Left renal pelvis (tissue), 4 donors: ENCODE results near the gene GARNL3. TPM values are rescaled to one million over a fixed set of nuclear protein-coding genes. Genes with fewer than 3 reads are reported as not detected.

Experiments used
- DNase-seq, 4 donors: peaks; one replicate each; pipeline ENCODE4 v3.0.0-alpha.2; 2013; ENCODE audit warnings: low read depth in 4 of 4, low spot score in 3 of 4
- polyA plus RNA-seq, 4 donors: library from polyadenylated mRNA; unstranded; fragments of 120-200 nt; gene quantifications; one replicate each; pipeline ENCODE4 v1.2.1, GENCODE V29; 2013; ENCODE audit not compliant: insufficient read length in 4 of 4

Gene GARNL3
- polyA plus RNA-seq, 4 donors, result 13.7 to 30.4 (median 17.1) TPM

GRCh38 chr9:127346584-127346983 is 82.0 kb downstream of the GARNL3 start:
- no peak for DNase-seq

GRCh38 chr9:127347831-127348776 is 83.5 kb downstream of the GARNL3 start:
- no peak for DNase-seq

- no peak for DNase-seq
Measured at GRCh38 chr9:127349483-127350113, 85.0 kb downstream of the GARNL3 start.

GRCh38 chr9:127351182-127352166 is 86.9 kb downstream of the GARNL3 start:
- no peak for DNase-seq

GRCh38 chr9:127353882-127354281 is 89.3 kb downstream of the GARNL3 start:
- no peak for DNase-seq

- no peak for DNase-seq
Measured at GRCh38 chr9:127356906-127357305, 92.3 kb downstream of the GARNL3 start.

- DNase-seq, result no peak
Measured at GRCh38 chr9:127358023-127358535, 93.5 kb downstream of the GARNL3 start.

GRCh38 chr9:127358770-127359169 is 94.2 kb downstream of the GARNL3 start:
- no peak for DNase-seq

- no peak for DNase-seq
Measured at GRCh38 chr9:127360250-127360649, 95.7 kb downstream of the GARNL3 start.

GRCh38 chr9:127360829-127361228 is 96.3 kb downstream of the GARNL3 start:
- no peak for DNase-seq

- DNase-seq, result no peak
Measured at GRCh38 chr9:127361561-127361960, 97.0 kb downstream of the GARNL3 start.

GRCh38 chr9:127362829-127363228 is 98.3 kb downstream of the GARNL3 start:
- DNase-seq, result no peak

- DNase-seq, result no peak
Measured at GRCh38 chr9:127365461-127365860, 100.9 kb downstream of the GARNL3 start.

GRCh38 chr9:127366594-127366993 is 102.0 kb downstream of the GARNL3 start:
- DNase-seq, result no peak

GRCh38 chr9:127368852-127369402 is 104.4 kb downstream of the GARNL3 start:
- no peak for DNase-seq

- DNase-seq, result no peak
Measured at GRCh38 chr9:127369428-127369827, 104.9 kb downstream of the GARNL3 start.

- DNase-seq, result no peak
Measured at GRCh38 chr9:127370147-127370579, 105.6 kb downstream of the GARNL3 start.

GRCh38 chr9:127370672-127371648 is 106.4 kb downstream of the GARNL3 start:
- DNase-seq, result no peak

GRCh38 chr9:127380479-127380878 is 115.9 kb downstream of the GARNL3 start:
- no peak for DNase-seq
